LNCaP clone FGC (cell line): ENCODE results near the gene SORD.
"Not testable (repeated sequence)": the region's sequence is repeated elsewhere in the genome, so short reads cannot be mapped to it uniquely, and the experiment has no call there.

ENCODE experiments used
- DNase-seq: peaks from one replicate; pipeline ENCODE4 v3.0.0-alpha.2; 2011; ENCODE audit warnings: low read depth
- H3K4me3 ChIP-seq: 2 replicates; pipeline ENCODE4 v1.5.1; 2011; ENCODE audit warnings: mild to moderate bottlenecking, low read depth, low read length, control low read depth
- CTCF ChIP-seq: IDR thresholded peaks from 2 replicates; pipeline ENCODE4 v1.5.1; 2012; ENCODE audit warnings: mild to moderate bottlenecking; ENCODE audit not compliant: control insufficient read depth, insufficient read depth; ENCODE audit errors: extremely low read depth

SORD gene

GRCh38 chr15:45099549-45100165, 76.7 kb downstream of the SORD start:
- no peak for TF ChIP-seq CTCF
- no peak for DNase-seq
- H3K4me3 ChIP-seq = no peak overlapping the region

GRCh38 chr15:45100884-45101625, 78.1 kb downstream of the SORD start:
- TF ChIP-seq CTCF = no peak
- H3K4me3 ChIP-seq = no peak overlapping the region
- DNase-seq = no peak

GRCh38 chr15:45101749-45102148, 78.8 kb downstream of the SORD start:
- DNase-seq = no peak
- H3K4me3 ChIP-seq = no peak overlapping the region

GRCh38 chr15:45102226-45102625, 79.2 kb downstream of the SORD start:
- no peak for DNase-seq
- no peak overlapping the region for H3K4me3 ChIP-seq
- no peak for TF ChIP-seq CTCF

More at GRCh38 chr15:45101749-45102148, 78.8 kb downstream of the SORD start:
- TF ChIP-seq CTCF = no peak

GRCh38 chr15:45104170-45104569, 81.2 kb downstream of the SORD start:
- not testable (repeated sequence) for H3K4me3 ChIP-seq, DNase-seq

GRCh38 chr15:45105586-45105985, 82.6 kb downstream of the SORD start:
- TF ChIP-seq CTCF = no peak
- no peak for DNase-seq
- no peak overlapping the region for H3K4me3 ChIP-seq

GRCh38 chr15:45106002-45106790, 83.2 kb downstream of the SORD start:
- no peak for DNase-seq
- TF ChIP-seq CTCF = no peak
- H3K4me3 ChIP-seq = no peak overlapping the region
